Measurements from ENCODE around the gene TIMM17B. TPM values are rescaled to one million over a fixed set of nuclear protein-coding genes. Genes with fewer than 3 reads are reported as not detected.

Gene TIMM17B
- total and polyA plus RNA-seq, 2 experiments from 2014 or later = 42.5 to 113 TPM

GRCh38 chrX:48908600-48908999 is 11.0 kb upstream of the TIMM17B start:
- Histone ChIP-seq H3K9me2 (replicated peaks; ENCODE audit: insufficient read depth) (no peaks in the 10 kb centered on the region), H3K4me2 (no peak overlapping the region), H3K79me2 (peaks cover 26% of the 10 kb centered on the region), H3K9me3 (ENCODE audit: low read depth) (no peaks in the 10 kb centered on the region), H3K27ac (no peak overlapping the region), H4K20me1 (ENCODE audit: insufficient read depth, poor library complexity, severe bottlenecking) (no peaks in the 10 kb centered on the region), H3K36me3 (replicated peaks; ENCODE audit: insufficient read depth, low read depth) (no peaks in the 10 kb centered on the region), H3K4me1 (ENCODE audit: insufficient read depth) (no peaks in the 10 kb centered on the region), H3K4me3 (no peak overlapping the region), H3K27me3 (no peaks in the 10 kb centered on the region), H2AFZ (no peak overlapping the region)
- WGBS (ENCODE audit: low lambda C conversion rate, missing lambda C conversion rate) = 57% methylated on average over 1 of the region's 1 CpG
- TF ChIP-seq EZH2 (IDR thresholded peaks at IDR 0.05; ENCODE audit: borderline replicate concordance) (no peak), EZH2phosphoT487 (IDR thresholded peaks at IDR 0.05; ENCODE audit: low read depth, severe bottlenecking, unreplicated experiment) (no peak), CTCF (IDR thresholded peaks at IDR 0.05; ENCODE audit: poor library complexity) (no peak)
- no peak for DNase-seq (ENCODE audit: low spot score)

GRCh38 chrX:48905090-48905790 is 7.7 kb upstream of the TIMM17B start:
- no peak for DNase-seq (ENCODE audit: low spot score)
- Histone ChIP-seq H2AFZ (no peak overlapping the region), H3K4me3 (no peak overlapping the region), H3K9me2 (replicated peaks; ENCODE audit: insufficient read depth) (no peaks in the 10 kb centered on the region), H3K4me1 (ENCODE audit: insufficient read depth) (no peaks in the 10 kb centered on the region), H3K27me3 (no peaks in the 10 kb centered on the region), H3K4me2 (no peak overlapping the region), H3K79me2 (peaks cover 21% of the 10 kb centered on the region), H4K20me1 (ENCODE audit: insufficient read depth, poor library complexity, severe bottlenecking) (no peaks in the 10 kb centered on the region), H3K27ac (no peak overlapping the region), H3K9me3 (ENCODE audit: low read depth) (no peaks in the 10 kb centered on the region), H3K36me3 (replicated peaks; ENCODE audit: insufficient read depth, low read depth) (no peaks in the 10 kb centered on the region)
- WGBS (ENCODE audit: low lambda C conversion rate, missing lambda C conversion rate) = 94% methylated on average over 20 of the region's 20 CpGs
- no peak for TF ChIP-seq EZH2 (IDR thresholded peaks at IDR 0.05; ENCODE audit: borderline replicate concordance)
- no peak for TF ChIP-seq CTCF (IDR thresholded peaks at IDR 0.05; ENCODE audit: poor library complexity)
- no peak for TF ChIP-seq EZH2phosphoT487 (IDR thresholded peaks at IDR 0.05; ENCODE audit: low read depth, severe bottlenecking, unreplicated experiment)

- H3K4me1 ChIP-seq (ENCODE audit: insufficient read depth) = no peaks in the 10 kb centered on the region
- peaks cover 19% of the 10 kb centered on the region for H3K79me2 ChIP-seq
- H3K9me3 ChIP-seq (ENCODE audit: low read depth) = no peaks in the 10 kb centered on the region
- no peak overlapping the region for H3K27ac ChIP-seq
- WGBS (ENCODE audit: low lambda C conversion rate, missing lambda C conversion rate) = 88% methylated on average over 13 of the region's 14 CpGs
- no peak overlapping the region for H3K4me2 ChIP-seq
- TF ChIP-seq CTCF (IDR thresholded peaks at IDR 0.05; ENCODE audit: poor library complexity) = no peak
- TF ChIP-seq EZH2phosphoT487 (IDR thresholded peaks at IDR 0.05; ENCODE audit: low read depth, severe bottlenecking, unreplicated experiment) = no peak
- no peak for TF ChIP-seq EZH2 (IDR thresholded peaks at IDR 0.05; ENCODE audit: borderline replicate concordance)
- no peak for DNase-seq (ENCODE audit: low spot score)
- H3K4me3 ChIP-seq = no peak overlapping the region
- H4K20me1 ChIP-seq (ENCODE audit: insufficient read depth, poor library complexity, severe bottlenecking) = no peaks in the 10 kb centered on the region
- H3K27me3 ChIP-seq = no peaks in the 10 kb centered on the region
- H3K9me2 ChIP-seq (replicated peaks; ENCODE audit: insufficient read depth) = no peaks in the 10 kb centered on the region
- no peak overlapping the region for H2AFZ ChIP-seq
- H3K36me3 ChIP-seq (replicated peaks; ENCODE audit: insufficient read depth, low read depth) = no peaks in the 10 kb centered on the region
Observed at GRCh38 chrX:48904626-48905025, 7.1 kb upstream of the TIMM17B start.
